ENCODE results near the gene DNAJC3. TPM values are rescaled to one million over a fixed set of nuclear protein-coding genes. Genes with fewer than 3 reads are reported as not detected.

DNAJC3 gene
- total and polyA plus RNA-seq, 2 of the 8 experiments (the other 6 are each of a cell fraction or from before 2014, with no cell fraction given): 4.3 to 24.1 TPM

DNA sequence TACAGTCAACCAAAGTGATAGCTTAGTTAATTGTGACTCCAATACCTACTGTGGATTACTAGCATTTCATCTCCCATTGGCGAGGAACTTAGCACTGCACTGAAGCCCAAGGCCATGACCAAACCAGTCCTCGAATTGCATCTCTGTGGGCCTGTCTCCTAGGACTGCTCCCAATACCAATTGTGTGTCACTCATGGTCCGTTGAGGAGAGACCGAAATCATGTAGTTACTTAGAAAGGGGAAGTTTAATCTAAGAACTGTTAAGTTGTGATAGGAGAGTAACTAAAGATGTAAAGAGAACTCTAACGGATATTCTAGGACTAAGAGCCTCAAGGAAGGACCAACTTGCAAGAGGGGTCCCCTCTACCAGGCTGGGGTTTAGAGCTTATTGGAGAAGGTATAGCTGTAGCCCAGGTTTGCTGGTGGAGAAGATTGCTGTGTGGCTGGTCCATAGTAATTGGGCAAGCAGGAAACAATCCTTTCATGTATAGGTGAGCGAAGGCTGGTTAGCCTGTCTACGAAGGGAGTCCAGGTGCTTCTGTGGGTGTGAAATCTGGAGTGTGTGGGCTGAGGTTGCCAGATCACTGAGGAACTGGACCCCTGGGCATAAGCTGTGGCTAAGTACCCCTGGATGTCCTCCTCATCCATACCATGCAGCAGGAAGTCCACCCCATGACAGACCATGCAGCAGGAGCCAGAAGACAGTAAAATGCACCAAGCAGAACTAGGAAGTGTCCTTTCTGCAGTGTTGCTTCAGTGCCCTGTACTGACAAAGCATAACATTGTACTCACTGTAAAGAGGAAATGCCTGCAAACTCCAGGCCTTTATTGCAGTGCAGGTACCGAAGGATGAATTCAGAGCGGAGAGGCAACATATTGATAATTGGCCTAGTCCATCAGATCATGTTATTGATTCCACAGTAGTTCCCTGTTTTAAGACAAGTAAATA, 30.8 kb downstream of the DNAJC3 start (continued):
- TF ChIP-seq CHD2 (IDR thresholded peaks at IDR 0.05; ENCODE audit: low read length) (no peak), JUN (IDR thresholded peaks at IDR 0.05; ENCODE audit: low read depth, low read length) (no peak), SP1 (IDR thresholded peaks at IDR 0.05; ENCODE audit: low read depth, low read length) (no peak), SIN3A (conservative IDR thresholded peaks at IDR 0.05 in 1 of 2, IDR thresholded peaks at IDR 0.05 in 1 of 2; ENCODE audit: low read depth in 1 of 2, low read length in 2 of 2) (no peak), MAX (IDR thresholded peaks at IDR 0.05) (no peak)
